ENCODE data around the gene APOBEC3C.
"Not testable (repeated sequence)": the region's sequence is repeated elsewhere in the genome, so short reads cannot be mapped to it uniquely, and the experiment has no call there.

DNA sequence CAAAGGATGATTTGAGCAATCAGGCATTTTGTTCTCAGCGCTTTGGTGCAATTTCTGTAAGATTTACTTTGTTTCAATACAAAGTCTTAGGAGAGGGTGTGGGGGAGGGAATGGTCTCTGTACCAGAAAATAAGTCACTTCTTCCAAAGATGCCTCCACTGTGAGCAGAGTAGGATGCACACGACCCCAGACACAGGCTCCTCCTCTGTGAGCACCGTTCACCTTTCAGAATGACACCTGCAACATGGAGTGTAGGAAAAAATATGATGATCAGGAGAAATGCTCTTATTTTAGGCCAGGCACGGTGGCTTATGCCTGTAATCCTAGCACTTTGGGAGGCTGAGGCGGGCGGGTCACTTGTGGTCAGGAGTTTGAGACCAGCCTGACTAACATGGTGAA lies 665 bp downstream of the APOBEC3C start:
- TF ChIP-seq, protein P1, sequence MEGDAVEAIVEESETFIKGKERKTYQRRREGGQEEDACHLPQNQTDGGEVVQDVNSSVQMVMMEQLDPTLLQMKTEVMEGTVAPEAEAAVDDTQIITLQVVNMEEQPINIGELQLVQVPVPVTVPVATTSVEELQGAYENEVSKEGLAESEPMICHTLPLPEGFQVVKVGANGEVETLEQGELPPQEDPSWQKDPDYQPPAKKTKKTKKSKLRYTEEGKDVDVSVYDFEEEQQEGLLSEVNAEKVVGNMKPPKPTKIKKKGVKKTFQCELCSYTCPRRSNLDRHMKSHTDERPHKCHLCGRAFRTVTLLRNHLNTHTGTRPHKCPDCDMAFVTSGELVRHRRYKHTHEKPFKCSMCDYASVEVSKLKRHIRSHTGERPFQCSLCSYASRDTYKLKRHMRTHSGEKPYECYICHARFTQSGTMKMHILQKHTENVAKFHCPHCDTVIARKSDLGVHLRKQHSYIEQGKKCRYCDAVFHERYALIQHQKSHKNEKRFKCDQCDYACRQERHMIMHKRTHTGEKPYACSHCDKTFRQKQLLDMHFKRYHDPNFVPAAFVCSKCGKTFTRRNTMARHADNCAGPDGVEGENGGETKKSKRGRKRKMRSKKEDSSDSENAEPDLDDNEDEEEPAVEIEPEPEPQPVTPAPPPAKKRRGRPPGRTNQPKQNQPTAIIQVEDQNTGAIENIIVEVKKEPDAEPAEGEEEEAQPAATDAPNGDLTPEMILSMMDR (IDR thresholded peaks at IDR 0.05): not testable (repeated sequence)
- TF ChIP-seq POLR2AphosphoS5 (IDR thresholded peaks at IDR 0.05): not testable (repeated sequence)

All from stomach (tissue), 4 donors.